AG09319 (cell line): ENCODE data around the gene TTYH2.
"Not testable (repeated sequence)": the region's sequence is repeated elsewhere in the genome, so short reads cannot be mapped to it uniquely, and the experiment has no call there.

Source experiments
- DNase-seq: peaks from one replicate; pipeline ENCODE4 v3.0.0-alpha.2; 2010; ENCODE audit warnings: low read depth; ENCODE audit errors: extremely low read depth
- CTCF ChIP-seq: IDR thresholded peaks from 2 replicates; pipeline ENCODE4 v1.5.1; 2011; ENCODE audit warnings: low read depth, mild to moderate bottlenecking, inconsistent platforms, low read length, moderate library complexity

Gene TTYH2

GRCh38 chr17:74185571-74186185 is 27.7 kb upstream of the TTYH2 start:
- DNase-seq, result no peak
- no peak for TF ChIP-seq CTCF

- TF ChIP-seq CTCF, result no peak
- no peak for DNase-seq
These were observed 26.9 kb upstream of the TTYH2 start for GRCh38 chr17:74186498-74186897.

- no peak for TF ChIP-seq CTCF
- no peak for DNase-seq
These were observed 25.6 kb upstream of the TTYH2 start for GRCh38 chr17:74187761-74188160.

GRCh38 chr17:74188687-74189086 is 24.7 kb upstream of the TTYH2 start:
- not testable (repeated sequence) for DNase-seq

- DNase-seq, result no peak
- no peak for TF ChIP-seq CTCF
These were observed 23.2 kb upstream of the TTYH2 start for GRCh38 chr17:74190154-74190553.

- DNase-seq, result no peak
- TF ChIP-seq CTCF, result no peak
These were observed 22.5 kb upstream of the TTYH2 start for GRCh38 chr17:74190807-74191406.

GRCh38 chr17:74192950-74193781 is 20.2 kb upstream of the TTYH2 start:
- no peak for DNase-seq

More at GRCh38 chr17:74192950-74193781, 20.2 kb upstream of the TTYH2 start:
- TF ChIP-seq CTCF, result no peak
